Hematopoietic multipotent progenitor cell treated with erythropoietin and hydrocortisone succinate and interleukin-3 and kit ligand, for 6 days (in vitro differentiated cells): ENCODE results near the gene NEAT1.
"Not testable (repeated sequence)": the region's sequence is repeated elsewhere in the genome, so short reads cannot be mapped to it uniquely, and the experiment has no call there.

ENCODE experiments used
- DNase-seq: peaks from one replicate; pipeline ENCODE4 v3.0.0-alpha.2; 2015

NEAT1 gene

DNA sequence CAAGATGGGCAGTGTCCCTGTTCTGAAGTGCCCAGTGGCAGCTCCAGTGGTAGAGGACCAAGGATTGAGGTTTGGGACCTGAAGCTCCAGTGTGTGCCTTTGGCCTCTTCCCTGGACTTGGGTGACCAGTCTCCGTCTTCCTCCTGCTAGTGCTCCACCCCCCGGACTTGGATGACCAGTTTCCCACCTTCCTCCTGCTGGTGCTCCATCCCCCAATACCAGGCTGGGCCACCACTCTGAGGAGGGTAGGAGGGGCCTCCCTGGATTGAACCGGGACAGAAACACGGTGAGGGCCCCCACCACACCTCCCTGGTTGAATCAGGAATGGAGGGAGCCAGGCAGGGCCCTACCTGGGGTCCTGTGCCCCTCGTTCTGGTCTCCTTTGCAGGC, 10.9 kb upstream of the NEAT1 start:
- DNase-seq = no peak

- no peak for DNase-seq
Observed at GRCh38 chr11:65412271-65413076, 10.1 kb upstream of the NEAT1 start.

DNA sequence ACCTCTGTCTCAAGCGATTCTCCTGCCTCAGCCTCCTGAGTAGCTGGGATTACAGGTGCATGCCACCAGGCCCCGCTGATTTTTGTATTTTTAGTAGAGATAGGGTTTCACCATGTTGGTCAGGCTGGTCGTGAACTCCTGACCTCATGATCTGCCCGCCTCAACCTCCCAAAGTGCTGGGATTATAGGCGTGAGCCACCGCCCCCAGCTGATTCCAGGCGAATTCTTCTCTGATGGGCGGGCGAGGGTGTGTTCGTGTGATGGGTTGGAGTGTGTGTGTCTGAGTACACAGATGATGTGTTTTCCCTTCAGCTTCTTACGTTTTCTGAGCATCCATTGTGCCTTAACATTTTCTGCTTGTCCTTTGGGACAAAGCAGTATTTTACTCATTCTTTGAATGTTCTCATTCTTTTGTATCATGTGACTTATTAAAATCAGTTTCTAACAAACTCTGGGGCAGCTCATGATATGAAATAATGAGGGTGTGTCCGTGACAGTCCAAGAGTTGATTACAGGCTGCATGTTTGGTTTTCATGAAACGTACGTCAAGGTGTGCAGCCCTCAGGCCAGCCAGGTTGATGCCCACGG, 9.4 kb upstream of the NEAT1 start:
- DNase-seq = not testable (repeated sequence)

DNA sequence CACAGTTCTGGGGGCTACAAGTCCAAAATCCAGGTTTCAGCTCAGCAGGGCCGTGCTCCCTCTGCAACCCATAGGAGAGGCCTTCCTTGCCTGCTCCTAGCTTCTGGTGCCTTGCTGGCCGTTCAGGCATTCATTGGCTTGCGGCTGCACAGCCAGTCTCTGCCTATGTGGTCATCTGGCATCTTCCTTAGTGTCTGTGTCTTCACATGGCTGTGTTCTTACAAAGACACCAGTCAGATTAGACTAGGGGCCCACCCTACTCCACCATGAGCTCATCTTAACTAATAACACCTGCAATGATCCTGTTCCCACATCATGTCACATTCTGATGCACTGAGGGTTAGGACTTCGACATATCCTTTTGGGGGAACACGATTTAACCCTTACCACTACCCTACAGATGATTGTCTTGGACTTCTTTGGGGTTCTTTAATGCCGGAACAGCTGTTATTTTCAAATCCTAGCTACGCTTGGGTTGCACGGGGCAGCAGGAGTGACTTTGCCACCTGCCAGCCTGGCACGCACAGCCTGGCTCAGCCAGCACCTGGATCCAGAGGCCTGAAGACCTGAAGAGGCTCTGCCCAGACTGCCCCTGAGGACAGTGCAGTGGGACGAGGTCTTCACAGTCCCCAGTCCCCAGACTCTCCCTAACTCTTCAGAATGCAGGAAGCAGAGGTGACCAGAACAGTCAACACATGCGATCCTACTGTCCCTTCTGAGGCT, 7.7 kb upstream of the NEAT1 start:
- DNase-seq = no peak

DNA sequence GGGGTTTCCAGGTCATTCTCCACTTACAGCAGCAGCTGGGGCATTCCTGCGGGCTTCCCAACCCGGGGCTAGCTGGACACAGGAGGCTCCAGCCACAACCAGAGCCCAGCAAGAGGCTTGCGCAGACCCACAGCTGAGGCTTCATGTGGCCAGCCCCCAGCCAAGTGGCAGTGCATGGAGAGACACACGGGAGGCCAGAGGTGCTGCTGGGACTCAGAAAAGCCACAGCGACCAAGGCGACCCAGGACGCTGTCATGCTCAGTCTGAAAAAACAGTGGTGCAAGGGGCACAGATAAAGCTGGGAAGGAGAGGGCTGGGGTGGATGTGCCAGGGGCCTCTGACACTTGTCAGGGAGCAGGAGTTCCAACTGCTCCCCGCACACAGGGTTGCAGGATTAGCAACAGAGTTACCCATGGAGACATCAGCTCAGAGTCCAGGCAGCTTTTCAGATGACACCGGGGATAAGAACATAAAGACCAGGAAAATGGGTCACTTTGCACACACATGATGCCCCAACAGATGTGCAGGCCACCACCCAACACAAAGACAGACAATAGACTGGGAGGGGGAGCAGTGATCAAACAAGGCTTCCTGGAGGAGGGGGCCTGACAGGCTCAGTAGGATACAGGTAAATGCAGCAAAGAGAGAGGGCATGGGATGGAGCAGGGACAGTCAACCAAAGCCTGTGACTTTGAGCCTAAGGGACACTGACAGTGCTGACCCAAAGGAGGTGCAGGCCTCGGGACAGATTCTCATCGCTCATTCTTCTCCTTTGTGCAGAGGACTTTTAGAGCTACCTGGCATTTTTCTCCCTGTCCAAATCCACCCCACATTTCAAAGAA, 6.9 kb upstream of the NEAT1 start:
- no peak for DNase-seq

DNA sequence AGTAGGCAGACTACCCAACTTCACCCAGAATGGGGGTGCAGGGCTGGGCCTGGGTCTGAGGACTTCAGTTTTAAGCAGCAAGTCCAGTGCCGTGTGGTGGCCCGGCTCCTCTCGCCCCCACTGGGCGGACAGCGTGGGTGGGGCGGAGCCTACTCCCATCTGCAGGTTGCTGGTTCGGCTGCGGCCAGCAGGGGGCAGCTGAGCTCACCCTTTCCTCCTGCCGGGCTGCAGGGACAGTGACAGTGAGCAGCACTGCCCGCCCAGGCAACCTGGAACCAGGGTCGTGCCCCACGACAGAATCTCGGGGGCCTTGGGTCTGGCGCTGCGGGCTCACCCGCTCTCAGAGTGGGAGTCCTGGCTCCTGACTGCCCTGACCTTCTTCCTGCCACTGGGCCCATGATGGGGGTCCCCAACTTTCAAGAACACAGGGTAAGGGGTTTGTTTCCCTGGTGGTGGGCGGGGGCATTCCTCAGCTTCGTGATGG, 6.2 kb upstream of the NEAT1 start:
- DNase-seq = peak; percentile 93

DNA sequence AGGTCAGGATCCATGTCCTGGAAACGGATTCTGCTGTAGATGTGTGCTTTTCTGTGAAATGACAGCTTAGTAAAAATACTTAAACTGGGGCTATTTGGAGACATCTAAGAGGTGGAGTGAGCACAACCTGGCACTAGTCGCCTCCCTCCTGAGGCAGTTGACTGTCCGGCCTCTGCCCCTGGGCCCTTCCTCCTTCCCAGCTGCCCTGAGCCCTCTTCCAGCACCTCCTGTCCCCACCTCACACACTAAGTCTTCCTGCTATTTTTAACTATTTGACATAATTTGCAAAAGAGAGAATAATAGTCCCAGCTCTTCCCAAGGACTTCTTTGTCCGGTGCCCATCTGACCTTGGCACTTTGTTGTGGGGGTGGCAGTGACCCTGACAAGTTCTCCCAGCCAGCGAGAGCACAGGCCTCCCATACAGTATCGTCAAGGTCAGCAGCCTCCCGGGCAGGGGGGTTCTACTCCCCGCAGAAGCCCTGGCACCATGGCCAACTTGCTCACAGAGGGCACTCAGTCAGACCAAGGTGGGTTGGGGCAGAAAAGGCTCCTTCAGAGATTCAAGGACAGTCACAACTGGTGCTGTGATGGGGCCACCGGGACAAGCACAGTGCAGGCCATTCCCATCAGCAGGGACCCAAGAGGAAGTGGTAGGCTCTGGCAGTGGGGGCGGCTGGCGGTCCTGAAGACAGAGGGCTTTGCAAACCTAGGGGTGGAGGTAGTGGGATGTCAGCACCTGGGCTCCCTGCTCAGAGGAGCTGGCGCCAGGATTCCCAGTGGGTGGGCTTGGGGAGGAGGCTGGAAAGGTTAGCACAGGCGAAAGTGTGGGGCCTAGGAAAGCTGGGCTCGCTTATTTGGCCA, 5.5 kb upstream of the NEAT1 start:
- peak; percentile 62 for DNase-seq

GRCh38 chr11:65417702-65418430, 4.7 kb upstream of the NEAT1 start:
- peak; percentile 60 for DNase-seq

DNA sequence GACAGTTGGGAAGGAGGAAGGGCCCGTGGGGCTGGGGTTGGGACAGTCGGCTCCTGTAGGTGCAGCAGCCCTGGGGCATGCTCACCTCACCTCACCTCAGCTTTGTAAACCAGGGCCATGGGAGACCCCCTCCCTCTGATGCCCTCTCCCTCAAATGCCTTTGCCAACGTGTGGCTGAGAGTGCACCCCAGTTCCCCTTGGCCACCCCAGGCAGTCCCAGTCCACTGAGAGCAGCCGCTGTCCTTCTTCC, 4.2 kb upstream of the NEAT1 start:
- no peak for DNase-seq

- peak; percentile 99 for DNase-seq
Observed at GRCh38 chr11:65418681-65419459, 3.7 kb upstream of the NEAT1 start.

DNA sequence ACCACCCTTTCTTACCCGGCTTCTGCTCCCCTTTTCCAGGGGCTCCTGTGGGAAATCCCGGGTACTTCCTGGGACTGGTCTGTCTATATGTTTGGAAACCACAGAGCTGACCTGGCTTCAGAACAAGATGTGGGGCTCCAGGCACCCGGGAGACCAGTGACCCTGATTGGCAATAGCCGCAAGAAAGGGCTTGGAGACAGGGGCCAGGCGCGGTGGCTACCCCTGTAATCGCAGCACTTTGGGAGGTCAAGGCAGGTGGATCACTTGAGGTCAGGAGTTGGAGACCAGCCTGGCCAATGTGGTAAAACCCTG, 3.2 kb upstream of the NEAT1 start:
- no peak for DNase-seq

DNA sequence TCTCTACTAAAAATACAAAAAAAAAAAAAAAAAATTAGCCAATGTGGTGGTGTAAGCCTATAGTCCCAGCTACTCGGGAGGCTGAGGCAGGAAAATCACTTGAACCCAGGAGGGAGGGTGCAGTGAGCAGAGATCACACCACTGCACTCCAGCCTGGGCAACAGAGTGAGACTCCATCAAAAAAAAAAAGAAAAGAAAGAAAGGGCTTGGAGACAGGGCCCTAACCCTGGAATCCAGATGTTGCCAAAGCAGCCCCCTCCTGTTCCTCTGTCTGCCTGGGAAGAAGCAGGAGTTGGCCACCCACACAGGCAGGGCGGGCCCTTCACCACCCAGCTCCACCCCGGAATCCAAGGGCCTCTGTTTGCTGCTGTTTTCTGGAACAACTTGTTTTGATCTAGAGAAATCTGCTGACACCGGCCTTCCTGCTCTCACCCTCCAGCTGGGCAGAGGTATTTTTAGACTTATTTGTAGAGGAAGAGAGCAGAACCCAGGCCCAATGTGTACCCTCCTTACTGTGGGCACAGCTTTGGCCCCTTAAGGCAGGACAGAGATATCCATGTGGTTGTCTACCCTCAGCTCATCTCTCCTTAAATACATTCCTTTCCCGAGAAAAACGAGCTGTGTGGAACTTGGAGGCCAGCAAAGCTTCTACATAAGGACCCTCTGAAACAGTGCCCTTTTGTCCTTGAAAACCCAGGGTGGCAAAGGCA, 2.7 kb upstream of the NEAT1 start:
- DNase-seq = peak; percentile 93

GRCh38 chr11:65420506-65420905, 2.1 kb upstream of the NEAT1 start:
- no peak for DNase-seq

DNA sequence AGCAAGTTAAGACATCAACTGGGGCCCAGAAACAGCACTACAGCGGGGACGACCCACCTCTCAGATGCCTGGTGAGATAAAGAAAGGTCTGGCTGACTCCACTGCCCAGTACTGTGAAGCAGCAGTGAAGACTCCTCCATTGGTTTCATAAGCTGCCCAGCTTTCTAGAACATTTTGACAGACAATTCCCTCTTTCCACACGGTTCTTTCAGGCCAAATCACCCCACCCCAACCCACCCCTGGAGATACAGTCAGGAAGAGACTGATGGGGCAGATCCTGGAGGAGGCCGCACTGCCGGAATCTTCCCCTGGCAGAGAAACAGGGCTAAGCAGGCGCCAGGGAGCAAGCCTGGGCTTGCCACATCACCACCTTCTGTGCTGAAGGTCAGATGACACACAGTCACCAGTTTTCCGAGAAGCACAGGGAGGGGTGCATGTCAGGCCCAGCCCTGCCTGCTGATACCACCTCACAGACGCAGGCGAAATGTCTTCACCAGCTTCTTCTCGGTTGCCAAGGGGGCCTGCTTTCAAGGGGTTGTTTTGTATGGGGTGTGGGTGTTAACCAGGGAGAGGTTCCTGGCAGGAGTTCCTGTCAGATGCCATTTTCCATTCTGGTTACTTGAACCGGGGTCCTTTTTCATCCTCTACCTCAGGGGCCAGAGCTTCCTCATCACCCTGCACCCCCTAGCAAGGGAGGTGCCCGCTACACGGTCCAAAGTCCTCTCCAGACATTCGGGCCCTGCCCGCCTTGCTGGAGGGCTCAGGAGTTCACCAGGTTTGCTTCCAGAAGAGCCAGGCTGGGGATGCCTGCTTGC, 1.4 kb upstream of the NEAT1 start:
- DNase-seq = peak; percentile 98

DNA sequence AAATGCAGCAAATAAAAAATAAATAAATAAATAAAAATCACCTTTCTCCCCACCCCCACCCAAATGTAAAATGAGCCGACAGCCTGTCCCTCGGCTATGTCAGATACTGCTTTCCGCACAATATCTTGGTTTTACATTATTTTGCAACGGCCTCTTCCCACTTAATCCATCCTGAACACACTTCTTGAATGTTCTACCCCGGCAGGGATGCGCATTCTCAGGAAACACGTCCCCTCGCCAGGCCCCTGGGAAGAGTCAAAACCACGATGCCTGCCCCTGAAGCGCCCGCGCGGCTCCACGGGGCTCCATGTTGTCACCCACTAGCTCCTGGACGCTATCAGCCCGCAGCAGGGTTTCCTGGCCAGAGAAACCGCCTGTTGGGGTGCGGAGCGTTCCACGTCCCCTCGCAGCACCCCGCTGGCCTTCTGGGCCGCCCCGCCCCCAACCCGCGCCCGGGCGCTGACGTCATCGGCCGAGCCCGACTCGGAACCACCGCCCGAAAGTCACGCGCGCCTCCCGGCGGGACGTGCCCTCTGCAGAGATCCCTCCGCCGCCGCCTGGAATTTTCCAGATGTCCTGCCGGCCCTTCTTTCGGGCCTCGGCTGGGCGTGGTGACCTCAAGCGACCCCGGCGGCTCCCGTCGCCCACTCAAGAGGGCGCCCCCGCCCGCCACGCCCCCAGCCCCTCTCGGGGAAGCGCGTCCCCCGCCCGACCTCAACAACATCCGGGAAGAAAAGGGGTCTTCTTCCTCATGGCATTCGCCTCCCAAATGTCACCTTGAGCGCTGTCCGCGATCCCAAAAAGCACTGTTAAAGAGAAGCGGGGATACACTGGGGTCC, 585 bp upstream of the NEAT1 start:
- peak; percentile 96 for DNase-seq

GRCh38 chr11:65423516-65424204, 1.1 kb downstream of the NEAT1 start:
- DNase-seq = no peak

DNA sequence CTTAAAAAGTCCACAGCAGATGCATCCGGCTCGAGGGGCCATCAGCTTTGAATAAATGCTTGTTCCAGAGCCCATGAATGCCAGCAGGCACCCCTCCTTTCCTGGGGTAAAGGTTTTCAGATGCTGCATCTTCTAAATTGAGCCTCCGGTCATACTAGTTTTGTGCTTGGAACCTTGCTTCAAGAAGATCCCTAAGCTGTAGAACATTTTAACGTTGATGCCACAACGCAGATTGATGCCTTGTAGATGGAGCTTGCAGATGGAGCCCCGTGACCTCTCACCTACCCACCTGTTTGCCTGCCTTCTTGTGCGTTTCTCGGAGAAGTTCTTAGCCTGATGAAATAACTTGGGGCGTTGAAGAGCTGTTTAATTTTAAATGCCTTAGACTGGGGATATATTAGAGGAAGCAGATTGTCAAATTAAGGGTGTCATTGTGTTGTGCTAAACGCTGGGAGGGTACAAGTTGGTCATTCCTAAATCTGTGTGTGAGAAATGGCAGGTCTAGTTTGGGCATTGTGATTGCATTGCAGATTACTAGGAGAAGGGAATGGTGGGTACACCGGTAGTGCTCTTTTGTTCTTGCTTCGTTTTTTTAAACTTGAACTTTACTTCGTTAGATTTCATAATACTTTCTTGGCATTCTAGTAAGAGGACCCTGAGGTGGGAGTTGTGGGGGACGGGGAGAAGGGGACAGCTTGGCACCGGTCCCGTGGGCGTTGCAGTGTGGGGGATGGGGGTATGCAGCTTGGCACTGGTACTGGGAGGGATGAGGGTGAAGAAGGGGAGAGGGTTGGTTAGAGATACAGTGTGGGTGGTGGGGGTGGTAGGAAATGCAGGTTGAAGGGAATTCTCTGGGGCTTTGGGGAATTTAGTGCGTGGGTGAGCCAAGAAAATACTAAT, 1.9 kb downstream of the NEAT1 start:
- DNase-seq = peak; percentile 68
